ENCODE data around the gene IPCEF1.

Gene IPCEF1

DNA sequence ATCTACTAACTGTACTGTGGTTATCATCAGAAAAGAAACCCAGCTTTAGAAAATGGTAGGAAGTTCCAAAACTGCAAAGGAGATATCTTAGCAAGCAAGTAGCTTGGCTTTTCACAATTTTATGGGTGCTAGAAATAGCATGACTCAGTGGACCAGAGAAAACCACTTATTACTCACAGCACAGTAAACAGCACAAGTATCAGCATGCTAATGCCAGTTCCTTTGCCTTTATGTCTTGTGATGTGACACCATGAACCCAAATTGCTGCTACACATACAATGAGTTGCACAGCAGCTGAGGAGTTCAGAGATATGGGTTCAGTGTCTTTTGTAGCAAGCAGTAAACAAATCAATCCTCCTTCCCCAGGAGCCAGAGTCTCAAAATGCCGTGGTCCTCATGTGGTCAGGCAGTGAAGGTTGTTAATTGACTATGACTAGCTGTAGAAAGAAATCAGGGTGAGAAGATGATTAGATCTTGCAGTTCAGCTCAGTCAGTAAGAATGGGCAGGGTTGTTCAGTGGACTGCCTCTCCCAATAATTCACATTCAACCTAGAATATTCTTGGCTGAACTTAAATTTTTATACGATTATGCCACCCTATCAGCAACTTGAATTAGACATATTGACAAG, 244.3 kb downstream of the IPCEF1 start:
- TF ChIP-seq, protein P1, sequence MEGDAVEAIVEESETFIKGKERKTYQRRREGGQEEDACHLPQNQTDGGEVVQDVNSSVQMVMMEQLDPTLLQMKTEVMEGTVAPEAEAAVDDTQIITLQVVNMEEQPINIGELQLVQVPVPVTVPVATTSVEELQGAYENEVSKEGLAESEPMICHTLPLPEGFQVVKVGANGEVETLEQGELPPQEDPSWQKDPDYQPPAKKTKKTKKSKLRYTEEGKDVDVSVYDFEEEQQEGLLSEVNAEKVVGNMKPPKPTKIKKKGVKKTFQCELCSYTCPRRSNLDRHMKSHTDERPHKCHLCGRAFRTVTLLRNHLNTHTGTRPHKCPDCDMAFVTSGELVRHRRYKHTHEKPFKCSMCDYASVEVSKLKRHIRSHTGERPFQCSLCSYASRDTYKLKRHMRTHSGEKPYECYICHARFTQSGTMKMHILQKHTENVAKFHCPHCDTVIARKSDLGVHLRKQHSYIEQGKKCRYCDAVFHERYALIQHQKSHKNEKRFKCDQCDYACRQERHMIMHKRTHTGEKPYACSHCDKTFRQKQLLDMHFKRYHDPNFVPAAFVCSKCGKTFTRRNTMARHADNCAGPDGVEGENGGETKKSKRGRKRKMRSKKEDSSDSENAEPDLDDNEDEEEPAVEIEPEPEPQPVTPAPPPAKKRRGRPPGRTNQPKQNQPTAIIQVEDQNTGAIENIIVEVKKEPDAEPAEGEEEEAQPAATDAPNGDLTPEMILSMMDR (conservative IDR thresholded peaks at IDR 0.05; ENCODE audit: control insufficient read depth, insufficient read depth, low read depth, low read length): no peak
- H3K4me3 ChIP-seq (ENCODE audit: control insufficient read depth, low read depth, low read length): no peak overlapping the region
- peak; percentile 4 for DNase-seq (ENCODE audit: low read depth)

DNA sequence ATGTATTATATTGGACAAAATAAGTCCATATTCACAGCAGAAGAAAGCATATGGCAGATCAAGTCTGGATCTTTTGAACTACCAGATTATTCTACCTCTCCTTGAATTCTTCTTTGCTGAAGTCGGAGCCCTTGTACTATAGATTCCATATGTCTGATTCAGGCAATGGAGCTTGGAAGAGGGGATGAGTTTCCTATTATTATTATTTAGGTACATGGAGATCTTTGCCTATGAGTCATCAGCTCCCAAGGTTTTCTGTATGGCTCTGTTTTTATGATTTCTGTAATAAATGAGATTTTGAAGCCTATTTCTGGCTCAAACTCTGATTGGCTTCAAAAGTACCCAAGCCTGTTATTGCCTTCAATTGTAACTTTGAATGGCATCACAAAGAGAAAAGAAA, 245.6 kb downstream of the IPCEF1 start:
- H3K4me3 ChIP-seq (ENCODE audit: control insufficient read depth, low read depth, low read length): no peak overlapping the region
- no peak for DNase-seq (ENCODE audit: low read depth)
- TF ChIP-seq, protein P1 (conservative IDR thresholded peaks at IDR 0.05; ENCODE audit: control insufficient read depth, insufficient read depth, low read depth, low read length): no peak

DNA sequence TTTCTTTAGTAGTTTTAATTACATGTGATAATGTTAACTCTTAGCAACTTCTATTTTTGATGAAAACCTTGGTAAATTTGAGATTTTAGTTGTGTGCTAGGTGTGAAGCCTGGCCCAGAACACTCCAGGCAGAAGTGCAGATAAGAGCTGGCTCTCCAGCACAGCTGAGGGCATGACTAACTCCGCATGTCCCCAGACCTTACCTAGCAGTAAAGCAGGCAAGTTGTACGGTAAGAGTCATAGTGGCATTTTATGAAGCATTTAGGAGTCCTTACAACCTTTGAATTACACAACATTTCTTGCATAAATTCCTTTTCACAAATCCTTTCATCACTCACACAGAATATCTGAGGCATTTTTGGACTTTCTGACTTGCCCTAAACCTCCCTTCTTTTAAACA, 250.4 kb downstream of the IPCEF1 start:
- no peak for DNase-seq (ENCODE audit: low read depth)

More for the DNA sequence above, 250.4 kb downstream of the IPCEF1 start:
- TF ChIP-seq, protein P1 (conservative IDR thresholded peaks at IDR 0.05; ENCODE audit: control insufficient read depth, insufficient read depth, low read depth, low read length): no peak
- no peak overlapping the region for H3K4me3 ChIP-seq (ENCODE audit: control insufficient read depth, low read depth, low read length)

All from fibroblast of mammary gland (primary cell).